ENCODE results near the gene P4HB.

The P4HB gene

GRCh38 chr17:81898029-81898866 is 37.9 kb upstream of the P4HB start:
- no peak for DNase-seq (ENCODE audit: low read depth)

- no peak for DNase-seq (ENCODE audit: low read depth)
Observed at GRCh38 chr17:81895400-81895799, 35.1 kb upstream of the P4HB start.

GRCh38 chr17:81891303-81891552 is 30.9 kb upstream of the P4HB start:
- no peak for DNase-seq (ENCODE audit: low read depth)

- no peak for DNase-seq (ENCODE audit: low read depth)
Observed at GRCh38 chr17:81890447-81891302, 30.3 kb upstream of the P4HB start.

- DNase-seq (ENCODE audit: low read depth): no peak
Observed at GRCh38 chr17:81889602-81890001, 29.3 kb upstream of the P4HB start.

- no peak for DNase-seq (ENCODE audit: low read depth)
Observed at GRCh38 chr17:81888988-81889595, 28.8 kb upstream of the P4HB start.

- no peak for DNase-seq (ENCODE audit: low read depth)
Observed at GRCh38 chr17:81888105-81888987, 28.0 kb upstream of the P4HB start.

GRCh38 chr17:81885869-81886548 is 25.7 kb upstream of the P4HB start:
- DNase-seq (ENCODE audit: low read depth): no peak

- no peak for DNase-seq (ENCODE audit: low read depth)
Observed at GRCh38 chr17:81885454-81885853, 25.1 kb upstream of the P4HB start.

DNA sequence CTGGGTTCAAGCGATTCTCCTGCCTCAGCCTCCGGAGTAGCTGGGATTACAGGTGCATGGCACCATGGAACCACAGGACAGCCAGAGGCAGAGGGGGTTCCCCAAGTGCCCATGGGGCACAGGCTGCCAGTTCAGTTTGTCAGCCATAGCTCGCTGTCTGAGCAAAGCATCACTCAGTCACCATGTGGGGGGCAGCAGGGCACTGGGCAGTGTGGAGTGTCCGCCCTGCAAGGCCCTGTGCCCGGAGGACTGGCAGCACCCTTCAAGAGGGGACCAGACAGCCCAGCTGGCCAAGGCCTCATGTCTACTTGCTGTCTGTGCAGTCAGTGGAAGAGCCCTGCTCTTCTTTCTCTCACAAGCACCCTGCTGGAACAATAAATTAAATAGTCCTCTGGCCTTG is 24.6 kb upstream of the P4HB start:
- no peak for DNase-seq (ENCODE audit: low read depth)

DNA sequence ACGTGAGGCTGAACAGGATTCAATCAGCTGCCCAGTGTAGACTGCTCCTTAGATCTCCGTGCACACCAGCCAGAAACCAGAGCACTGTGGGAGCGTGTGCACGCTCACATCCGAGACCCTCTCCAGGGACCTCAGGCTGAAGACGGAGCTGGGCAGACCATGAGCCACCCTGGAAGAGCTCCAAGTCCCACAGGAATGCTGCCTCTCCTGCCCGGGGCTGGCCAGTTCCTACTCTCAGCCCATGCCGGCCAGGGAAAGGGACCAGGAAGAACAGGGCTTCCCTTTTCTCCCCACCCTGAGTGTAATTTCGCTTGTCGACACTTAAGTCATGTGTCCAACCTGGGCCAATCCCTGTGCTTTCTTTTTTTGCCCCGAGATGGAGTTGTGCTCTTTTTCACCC is 24.2 kb upstream of the P4HB start:
- no peak for DNase-seq (ENCODE audit: low read depth)

DNA sequence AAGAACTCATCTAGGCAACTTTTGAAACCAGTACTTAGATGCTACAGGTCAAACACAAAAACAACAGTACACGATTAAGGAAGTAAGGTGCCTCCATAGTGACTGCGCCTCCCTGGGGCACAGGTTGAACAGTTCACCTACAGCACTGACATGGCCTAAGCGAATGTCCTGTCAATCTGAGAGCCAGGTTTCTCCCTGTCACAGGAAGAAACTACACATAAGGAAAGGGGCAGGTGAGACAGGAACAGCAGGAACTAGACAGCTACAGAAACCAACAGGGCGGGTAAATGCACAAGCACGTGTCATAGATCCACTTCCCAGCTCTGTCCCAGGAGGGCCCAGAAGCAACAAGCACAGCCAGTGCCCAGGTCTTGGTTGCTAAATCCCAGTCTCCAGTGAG is 18.8 kb upstream of the P4HB start:
- DNase-seq (ENCODE audit: low read depth): no peak

DNA sequence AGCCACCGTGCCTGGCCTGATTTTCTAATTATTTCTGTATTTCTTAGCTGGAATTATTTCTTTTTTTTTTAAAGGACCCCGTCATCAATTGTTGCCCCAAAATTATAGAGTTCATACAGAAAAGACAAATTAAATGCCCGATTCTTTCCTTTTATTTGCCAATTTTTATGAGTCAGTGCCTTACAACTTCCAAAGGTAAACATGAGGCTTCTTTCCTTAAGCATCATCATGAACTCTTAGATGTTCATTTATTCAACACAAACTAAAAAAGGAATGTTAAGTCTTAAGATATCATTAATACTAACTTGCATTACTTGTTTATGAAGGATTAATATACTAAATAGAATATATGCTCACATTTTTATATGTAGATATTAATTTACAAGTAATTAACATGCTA is 18.0 kb upstream of the P4HB start:
- no peak for DNase-seq (ENCODE audit: low read depth)

- DNase-seq (ENCODE audit: low read depth): no peak
Observed at GRCh38 chr17:81877569-81877968, 17.2 kb upstream of the P4HB start.

- DNase-seq (ENCODE audit: low read depth): peak; percentile 95
Observed at GRCh38 chr17:81871387-81872230, 11.3 kb upstream of the P4HB start.

DNA sequence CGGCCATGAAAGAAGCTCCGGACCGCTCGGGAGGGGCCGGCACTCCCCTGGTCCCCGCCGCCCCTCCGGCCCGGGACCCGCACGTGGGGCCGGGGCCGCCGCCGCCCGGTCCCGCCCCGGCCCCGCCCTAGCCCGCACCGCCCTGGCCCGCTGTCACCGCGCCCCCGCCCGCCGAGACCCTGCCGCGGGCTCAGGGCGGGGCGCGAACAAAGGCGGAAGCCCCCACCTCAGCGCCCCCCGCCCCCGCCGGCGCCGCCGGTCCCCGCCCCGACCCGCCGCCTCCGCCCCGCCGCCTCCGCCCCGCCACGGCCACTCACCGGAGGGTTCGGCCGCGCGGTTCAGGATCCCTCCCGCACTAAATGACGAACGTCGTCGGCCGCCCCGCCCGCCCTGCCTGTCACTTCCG is 10.6 kb upstream of the P4HB start, which contains the start of gene ARHGDIA:
Gene ARHGDIA, minus strand, starts transcription at position 357 of the 406 bp plus-strand sequence. CDS start 1,407 bp downstream, outside the sequence.
- DNase-seq (ENCODE audit: low read depth): no peak

- no peak for DNase-seq (ENCODE audit: low read depth)
Observed at GRCh38 chr17:81870131-81870980, 10.0 kb upstream of the P4HB start.

- no peak for DNase-seq (ENCODE audit: low read depth)
Observed at GRCh38 chr17:81869221-81870130, 9.1 kb upstream of the P4HB start.
